ENCODE measurements around the gene NAA20.
"Not testable (repeated sequence)": the region's sequence is repeated elsewhere in the genome, so short reads cannot be mapped to it uniquely, and the experiment has no call there.

Gene NAA20

GRCh38 chr20:20003031-20003954, 13.9 kb upstream of the NAA20 start:
- TF ChIP-seq CTCF (conservative IDR thresholded peaks at IDR 0.05; ENCODE audit: low read depth, low read length), result no peak
- peak overlapping the region; percentile 35 for H3K4me3 ChIP-seq (ENCODE audit: low read depth, low read length)
- DNase-seq (ENCODE audit: low read depth), result peak; percentile 80

GRCh38 chr20:20003955-20004322, 13.2 kb upstream of the NAA20 start:
- H3K4me3 ChIP-seq (ENCODE audit: low read depth, low read length); DNase-seq (ENCODE audit: low read depth): not testable (repeated sequence)

- no peak for DNase-seq (ENCODE audit: low read depth)
- no peak overlapping the region for H3K4me3 ChIP-seq (ENCODE audit: low read depth, low read length)
- no peak for TF ChIP-seq CTCF (conservative IDR thresholded peaks at IDR 0.05; ENCODE audit: low read depth, low read length)
These were observed 11.8 kb upstream of the NAA20 start for GRCh38 chr20:20005342-20005741.

GRCh38 chr20:20009784-20010253, 7.3 kb upstream of the NAA20 start:
- no peak overlapping the region for H3K4me3 ChIP-seq (ENCODE audit: low read depth, low read length)
- no peak for DNase-seq (ENCODE audit: low read depth)
- TF ChIP-seq CTCF (conservative IDR thresholded peaks at IDR 0.05; ENCODE audit: low read depth, low read length), result no peak

GRCh38 chr20:20010639-20011500, 6.3 kb upstream of the NAA20 start:
- DNase-seq (ENCODE audit: low read depth), result peak; percentile 86
- no peak overlapping the region for H3K4me3 ChIP-seq (ENCODE audit: low read depth, low read length)
- TF ChIP-seq CTCF (conservative IDR thresholded peaks at IDR 0.05; ENCODE audit: low read depth, low read length), result no peak

- no peak for TF ChIP-seq CTCF (conservative IDR thresholded peaks at IDR 0.05; ENCODE audit: low read depth, low read length)
- no peak for DNase-seq (ENCODE audit: low read depth)
- no peak overlapping the region for H3K4me3 ChIP-seq (ENCODE audit: low read depth, low read length)
These were observed 4.6 kb upstream of the NAA20 start for GRCh38 chr20:20012541-20012940.

GRCh38 chr20:20014659-20015058, 2.5 kb upstream of the NAA20 start:
- DNase-seq (ENCODE audit: low read depth), result no peak
- H3K4me3 ChIP-seq (ENCODE audit: low read depth, low read length), result no peak overlapping the region
- TF ChIP-seq CTCF (conservative IDR thresholded peaks at IDR 0.05; ENCODE audit: low read depth, low read length), result no peak
